HFFc6 (cell line): Measurements from ENCODE around the gene MOB1A. TPM values are rescaled to one million over a fixed set of nuclear protein-coding genes. Genes with fewer than 3 reads are reported as not detected.

Experiments
- DNase-seq: peaks from one replicate; pipeline ENCODE4 v3.0.0-alpha.2; 2018
- H3K27ac Mint-ChIP-seq: 2 replicates; pipeline ENCODE4 v1.8.0; 2020; ENCODE audit warnings: mild to moderate bottlenecking, mixed read lengths
- H3K27me3 Mint-ChIP-seq: 2 replicates; pipeline ENCODE4 v1.8.0; 2021; ENCODE audit warnings: mild to moderate bottlenecking, moderate library complexity, mixed read lengths; ENCODE audit not compliant: insufficient read depth
- H3K36me3 Mint-ChIP-seq: 2 replicates; pipeline ENCODE4 v1.8.0; 2021; ENCODE audit warnings: low read depth, mixed read lengths
- H3K4me1 Mint-ChIP-seq: 2 replicates; pipeline ENCODE4 v1.8.0; 2020; ENCODE audit warnings: low read depth, mixed read lengths
- H3K4me3 Mint-ChIP-seq: 2 replicates; pipeline ENCODE4 v1.8.0; 2020; ENCODE audit warnings: mild to moderate bottlenecking, moderate library complexity, mixed read lengths
- H3K9me3 Mint-ChIP-seq: 2 replicates; pipeline ENCODE4 v1.8.0; 2020; ENCODE audit warnings: mild to moderate bottlenecking, mixed read lengths
- CTCF ChIP-seq: fragments of 200-600 bp; sonication (generic); IDR thresholded peaks from 2 replicates; pipeline ENCODE4 v1.5.0; 2021; ENCODE audit warnings: antibody characterized with exemption, mild to moderate bottlenecking
- total RNA-seq, 6 experiments: library from RNA; stranded (reverse); fragmentation: NEBNext Ultra II Directional; extraction: Animal tissue kit (Norgen Biotek cat#: 25700); gene quantifications; 2 replicates in 1 of 6; 3 replicates in 5 of 6; pipeline ENCODE4 v1.2.3, GENCODE V29; 2021

The MOB1A gene
- total RNA-seq, 6 experiments from 2014 or later, result 95.4 to 121 (median 112) TPM

DNA sequence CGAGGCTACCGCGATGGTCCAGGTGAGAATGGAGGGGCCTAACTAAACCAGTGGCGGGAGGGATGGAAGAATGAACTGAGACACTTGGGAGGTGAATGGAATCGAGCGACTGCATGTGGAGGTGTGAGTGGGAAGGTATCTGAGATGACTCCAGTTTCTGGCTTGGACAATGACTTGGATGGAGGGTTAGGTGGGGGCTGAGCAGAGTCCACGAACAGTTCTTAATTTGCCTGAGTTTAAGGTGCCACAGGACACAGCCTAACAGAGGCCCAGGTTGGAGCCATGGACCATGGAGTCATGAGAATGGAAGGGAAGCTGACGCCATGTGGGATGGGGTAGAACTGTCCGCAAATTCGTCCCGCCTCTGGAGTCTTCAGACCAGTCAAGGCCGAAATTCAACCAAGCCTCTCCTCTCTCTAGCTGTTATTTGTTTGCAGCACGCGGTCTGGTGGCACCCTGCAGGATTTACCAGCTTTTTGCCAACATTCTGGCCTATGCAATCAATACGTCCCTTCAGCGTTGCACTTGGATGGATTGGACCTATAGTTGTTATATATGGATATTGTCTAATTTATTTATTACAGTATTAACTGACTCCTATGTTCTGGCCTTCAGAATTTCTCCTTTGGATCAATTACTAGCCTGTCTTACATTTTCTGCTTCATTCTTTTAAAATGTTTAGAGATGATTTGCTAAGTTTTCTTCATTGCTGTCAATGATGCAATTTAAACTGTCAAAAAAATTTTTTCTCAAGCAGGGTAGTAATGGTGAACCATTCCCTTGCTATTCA, 30.0 kb downstream of the MOB1A start:
- TF ChIP-seq CTCF, result no peak
- Mint-ChIP-seq H3K4me3 (no peak overlapping the region), H3K36me3 (peaks cover 10% of the 10 kb centered on the region; the same call in 1 of the 2 replicates), H3K27me3 (no peaks in the 10 kb centered on the region), H3K4me1 (no peaks in the 10 kb centered on the region), H3K9me3 (no peaks in the 10 kb centered on the region), H3K27ac (no peak overlapping the region)
- no peak for DNase-seq

GRCh38 chr2:74147727-74148456, 30.8 kb downstream of the MOB1A start, which contains the start of gene BOLA3:
TSS of gene BOLA3 (minus strand) at chr2:74147912. CDS start at chr2:74147874, 38 bp downstream.
- H3K27ac Mint-ChIP-seq, result no peak within 1 kb of the TSS
- no peaks in the 10 kb centered on the region for H3K4me1 Mint-ChIP-seq
- H3K27me3 Mint-ChIP-seq, result no peaks in the 10 kb centered on the region
- H3K9me3 Mint-ChIP-seq, result no peaks in the 10 kb centered on the region
- DNase-seq, result peak; percentile 59
- no peak within 1 kb of the TSS for H3K4me3 Mint-ChIP-seq
- TF ChIP-seq CTCF, result peak; percentile 82
- H3K36me3 Mint-ChIP-seq, result peaks cover 7% of the 10 kb centered on the region; the same call in 1 of the 2 replicates

- no peak overlapping the region for H3K27ac Mint-ChIP-seq
- H3K36me3 Mint-ChIP-seq, result peaks cover 10% of the 10 kb centered on the region
- TF ChIP-seq CTCF, result no peak
- no peaks in the 10 kb centered on the region for H3K4me1 Mint-ChIP-seq
- H3K4me3 Mint-ChIP-seq, result no peak overlapping the region
- no peaks in the 10 kb centered on the region for H3K27me3 Mint-ChIP-seq
- no peaks in the 10 kb centered on the region for H3K9me3 Mint-ChIP-seq
- DNase-seq, result peak; percentile 34
Observed at GRCh38 chr2:74146929-74147726, 31.6 kb downstream of the MOB1A start.

- Mint-ChIP-seq H3K9me3 (no peaks in the 10 kb centered on the region), H3K27me3 (no peaks in the 10 kb centered on the region; the same call in 1 of the 2 replicates), H3K36me3 (peaks cover 6% of the 10 kb centered on the region; the same call in 1 of the 2 replicates), H3K27ac (no peak overlapping the region), H3K4me3 (no peak overlapping the region), H3K4me1 (no peaks in the 10 kb centered on the region)
- DNase-seq, result no peak
- peak; percentile 43 for TF ChIP-seq CTCF
Observed at GRCh38 chr2:74142340-74142739, 36.3 kb downstream of the MOB1A start.

GRCh38 chr2:74138600-74139323, 39.9 kb downstream of the MOB1A start:
- no peak overlapping the region for H3K27ac Mint-ChIP-seq
- no peak overlapping the region for H3K4me3 Mint-ChIP-seq
- TF ChIP-seq CTCF, result peak; percentile 55
- no peaks in the 10 kb centered on the region for H3K9me3 Mint-ChIP-seq
- H3K27me3 Mint-ChIP-seq, result no peaks in the 10 kb centered on the region; the same call in none of the 2 replicates
- no peak for DNase-seq
- no peaks in the 10 kb centered on the region for H3K4me1 Mint-ChIP-seq
- H3K36me3 Mint-ChIP-seq, result peaks cover 13% of the 10 kb centered on the region
